ENCODE measurements around the gene PCDHGA5. TPM values are rescaled to one million over a fixed set of nuclear protein-coding genes. Genes with fewer than 3 reads are reported as not detected.
A peak's percentile ranks its signal among the peaks of the same experiment; 100 is the strongest.
"Not testable (repeated sequence)": the region's sequence is repeated elsewhere in the genome, so short reads cannot be mapped to it uniquely, and the experiment has no call there.

Gene PCDHGA5
- total and polyA plus RNA-seq, 11 donors: 1.5 to 9.6 (median 6.4) TPM

DNA sequence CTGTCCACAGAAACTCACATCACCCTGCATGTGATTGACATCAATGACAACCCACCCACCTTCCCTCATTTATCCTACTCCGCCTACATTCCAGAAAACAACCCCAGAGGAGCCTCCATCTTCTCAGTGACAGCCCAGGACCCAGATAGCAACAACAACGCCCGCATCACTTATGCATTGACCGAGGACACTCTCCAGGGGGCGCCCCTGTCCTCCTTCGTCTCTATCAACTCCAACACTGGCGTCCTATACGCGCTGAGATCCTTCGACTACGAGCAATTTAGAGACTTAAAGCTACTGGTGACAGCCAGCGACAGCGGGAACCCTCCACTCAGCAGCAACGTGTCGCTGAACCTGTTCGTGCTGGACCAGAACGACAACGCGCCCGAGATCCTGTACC, 18.6 kb upstream of the PCDHGA5 start:
- Histone ChIP-seq H3K27me3 (peaks cover 0 to 18% (median 0%) of the 10 kb centered on the region in 9 donors), H3K9me3 (peaks cover 0 to 97% (median 33%) of the 10 kb centered on the region in 12 donors), H3K4me3 (peak overlapping the region in 7 of 12 donors; percentile 32 to 64 (median 54)), H3K36me3 (peaks cover 0 to 7% (median 0%) of the 10 kb centered on the region in 9 donors), H3K4me1 (peaks cover 0 to 11% (median 0%) of the 10 kb centered on the region in 12 donors), H3K27ac (peak overlapping the region in 2 of 12 donors; percentile 81 to 82)
- DNase-seq (peak in 1 of 5 donors; percentile 43), ATAC-seq (no peak)
- WGBS, 4 donors: 28 to 36% (median 34%) methylated on average over 13 to 20 of the region's 20 CpGs
- TF ChIP-seq, protein P1, sequence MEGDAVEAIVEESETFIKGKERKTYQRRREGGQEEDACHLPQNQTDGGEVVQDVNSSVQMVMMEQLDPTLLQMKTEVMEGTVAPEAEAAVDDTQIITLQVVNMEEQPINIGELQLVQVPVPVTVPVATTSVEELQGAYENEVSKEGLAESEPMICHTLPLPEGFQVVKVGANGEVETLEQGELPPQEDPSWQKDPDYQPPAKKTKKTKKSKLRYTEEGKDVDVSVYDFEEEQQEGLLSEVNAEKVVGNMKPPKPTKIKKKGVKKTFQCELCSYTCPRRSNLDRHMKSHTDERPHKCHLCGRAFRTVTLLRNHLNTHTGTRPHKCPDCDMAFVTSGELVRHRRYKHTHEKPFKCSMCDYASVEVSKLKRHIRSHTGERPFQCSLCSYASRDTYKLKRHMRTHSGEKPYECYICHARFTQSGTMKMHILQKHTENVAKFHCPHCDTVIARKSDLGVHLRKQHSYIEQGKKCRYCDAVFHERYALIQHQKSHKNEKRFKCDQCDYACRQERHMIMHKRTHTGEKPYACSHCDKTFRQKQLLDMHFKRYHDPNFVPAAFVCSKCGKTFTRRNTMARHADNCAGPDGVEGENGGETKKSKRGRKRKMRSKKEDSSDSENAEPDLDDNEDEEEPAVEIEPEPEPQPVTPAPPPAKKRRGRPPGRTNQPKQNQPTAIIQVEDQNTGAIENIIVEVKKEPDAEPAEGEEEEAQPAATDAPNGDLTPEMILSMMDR (IDR thresholded peaks at IDR 0.05): peak in 4 of 12 donors; percentile 7 to 29 (median 16)
- no peak for TF ChIP-seq POLR2A (IDR thresholded peaks at IDR 0.05)
- intact Hi-C loops (cut with DNase I): loop anchor here in 1 of 10 donors (10.0 kb wide), 1 partner anchor 59 kb away; the partner anchor contains the start of genes PCDHGA9 and PCDHGB6

DNA sequence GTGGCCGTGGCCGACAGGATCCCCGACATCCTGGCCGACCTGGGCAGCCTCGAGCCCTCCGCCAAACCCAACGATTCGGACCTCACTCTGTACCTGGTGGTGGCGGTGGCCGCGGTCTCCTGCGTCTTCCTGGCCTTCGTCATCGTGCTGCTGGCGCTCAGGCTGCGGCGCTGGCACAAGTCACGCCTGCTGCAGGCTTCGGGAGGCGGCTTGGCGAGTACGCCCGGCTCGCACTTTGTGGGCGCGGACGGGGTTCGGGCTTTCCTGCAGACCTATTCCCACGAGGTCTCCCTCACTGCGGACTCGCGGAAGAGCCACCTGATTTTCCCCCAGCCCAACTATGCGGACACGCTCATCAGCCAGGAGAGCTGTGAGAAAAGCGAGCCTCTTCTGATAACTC, 17.9 kb upstream of the PCDHGA5 start:
- not testable (repeated sequence) for ATAC-seq, DNase-seq
- peaks cover 0 to 22% (median 0%) of the 10 kb centered on the region in 9 donors for H3K27me3 ChIP-seq
- intact Hi-C loops (cut with DNase I): loop anchor here in 1 of 10 donors (10.0 kb wide), 1 partner anchor 59 kb away; the partner anchor contains the start of genes PCDHGA9 and PCDHGB6
- peak overlapping the region in 7 of 12 donors; percentile 4 to 54 (median 24) for H3K4me3 ChIP-seq
- peaks cover 0 to 97% (median 35%) of the 10 kb centered on the region in 12 donors for H3K9me3 ChIP-seq
- peaks cover 0 to 11% (median 0%) of the 10 kb centered on the region in 9 donors for H3K36me3 ChIP-seq
- 34 to 52% (median 42%) methylated on average over 7 to 28 of the region's 35 CpGs for WGBS, 4 donors
- H3K4me1 ChIP-seq: peaks cover 0 to 15% (median 0%) of the 10 kb centered on the region in 12 donors
- H3K27ac ChIP-seq: peak overlapping the region in 1 of 12 donors; percentile 22

DNA sequence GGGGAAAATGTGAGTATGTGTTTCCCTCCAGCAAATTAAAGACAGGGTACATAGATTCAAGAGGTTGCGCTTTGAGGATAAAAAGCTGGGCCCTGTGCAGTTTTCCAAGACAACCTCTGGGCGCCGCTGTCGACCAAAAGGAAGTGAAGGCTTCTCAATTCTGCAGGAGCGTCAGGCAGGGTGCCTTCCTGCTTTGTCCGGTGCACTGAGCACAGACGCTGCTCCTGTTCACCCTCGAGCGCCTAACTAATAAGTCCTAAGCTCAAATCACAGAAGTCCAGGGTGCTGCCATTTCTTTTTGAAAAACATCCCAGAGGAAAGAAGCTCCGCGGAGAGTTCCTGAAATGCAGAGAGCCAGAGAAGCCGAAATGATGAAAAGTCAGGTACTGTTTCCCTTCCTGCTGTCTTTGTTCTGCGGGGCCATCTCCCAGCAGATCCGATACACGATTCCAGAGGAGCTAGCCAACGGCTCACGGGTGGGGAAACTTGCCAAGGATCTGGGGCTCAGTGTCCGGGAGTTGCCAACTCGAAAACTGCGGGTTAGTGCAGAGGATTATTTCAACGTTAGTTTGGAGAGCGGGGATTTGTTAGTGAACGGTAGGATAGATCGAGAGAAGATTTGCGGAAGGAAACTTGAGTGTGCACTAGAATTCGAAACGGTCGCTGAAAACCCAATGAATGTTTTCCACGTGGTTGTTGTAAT, 13.9 kb upstream of the PCDHGA5 start, which contains the start of gene PCDHGB1:
Gene PCDHGB1 (plus strand): TSS at position 183 of the 703 bp plus-strand sequence. CDS start 162 bp downstream, at position 345.
- no peak for TF ChIP-seq POLR2A (IDR thresholded peaks at IDR 0.05)
- TF ChIP-seq, protein P1 (IDR thresholded peaks at IDR 0.05): peak; percentile 31 to 70 (median 49)
- intact Hi-C loops (cut with DNase I): loop anchor here in 2 of 10 donors (10.0 kb wide), 2 partner anchors 55 to 175 kb away; partner anchors contain the start of genes PCDHGA9 (in 1 of the 2) and PCDHGB6 (in 1 of the 2)
- H3K9me3 ChIP-seq: peaks cover 0 to 94% (median 36%) of the 10 kb centered on the region in 12 donors
- DNase-seq (peak in 3 of 5 donors; percentile 52 to 71 (median 70)), ATAC-seq (peak; percentile 71 to 83 (median 80))
- peaks cover 0 to 16% (median 0%) of the 10 kb centered on the region in 9 donors for H3K36me3 ChIP-seq
- WGBS, 4 donors: 20 to 36% (median 27%) methylated on average over 29 of the region's 29 CpGs
- peaks cover 0 to 19% (median 2%) of the 10 kb centered on the region in 12 donors for H3K4me1 ChIP-seq
- H3K27ac ChIP-seq: peak within 1 kb of the TSS in 2 of 12 donors; percentile 30 to 41
- peak within 1 kb of the TSS in 9 of 12 donors; percentile 17 to 39 (median 31) for H3K4me3 ChIP-seq
- peaks cover 0 to 21% (median 0%) of the 10 kb centered on the region in 9 donors for H3K27me3 ChIP-seq

DNA sequence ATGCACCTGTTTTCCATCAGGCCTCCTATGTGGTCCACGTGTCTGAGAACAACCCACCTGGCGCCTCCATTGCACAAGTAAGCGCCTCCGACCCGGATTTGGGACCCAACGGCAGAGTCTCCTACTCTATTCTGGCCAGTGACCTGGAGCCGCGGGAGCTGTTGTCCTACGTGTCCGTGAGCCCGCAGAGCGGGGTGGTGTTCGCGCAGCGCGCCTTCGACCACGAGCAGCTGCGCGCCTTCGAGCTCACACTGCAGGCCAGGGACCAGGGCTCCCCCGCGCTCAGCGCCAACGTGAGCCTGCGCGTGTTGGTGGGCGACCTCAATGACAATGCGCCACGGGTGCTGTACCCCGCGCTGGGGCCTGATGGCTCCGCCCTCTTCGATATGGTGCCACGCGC, 12.4 kb upstream of the PCDHGA5 start:
- no peak for DNase-seq
- 34 to 61% (median 49%) methylated on average over 11 to 35 of the region's 36 CpGs for WGBS, 4 donors
- no peak overlapping the region for H3K4me3 ChIP-seq
- H3K27me3 ChIP-seq: peaks cover 0 to 21% (median 0%) of the 10 kb centered on the region in 9 donors
- no peak overlapping the region for H3K27ac ChIP-seq
- no peak for ATAC-seq
- peaks cover 0 to 24% (median 0%) of the 10 kb centered on the region in 9 donors for H3K36me3 ChIP-seq
- intact Hi-C loops (cut with DNase I): loop anchor here in 1 of 10 donors (10.0 kb wide), 1 partner anchor 173 kb away; no protein-coding TSS in a partner anchor
- peaks cover 0 to 97% (median 45%) of the 10 kb centered on the region in 12 donors for H3K9me3 ChIP-seq
- no peak for TF ChIP-seq POLR2A (IDR thresholded peaks at IDR 0.05)
- TF ChIP-seq, protein P1 (IDR thresholded peaks at IDR 0.05): no peak
- H3K4me1 ChIP-seq: peaks cover 0 to 22% (median 2%) of the 10 kb centered on the region in 12 donors
